ENCODE data around the gene DHRS4. TPM values are rescaled to one million over a fixed set of nuclear protein-coding genes. Genes with fewer than 3 reads are reported as not detected.
A peak's percentile ranks its signal among the peaks of the same experiment; 100 is the strongest.

Gene DHRS4
- total and polyA plus RNA-seq, 2 of the 13 experiments (the other 11 are each of a cell fraction or from before 2014, with no cell fraction given): 23.9 to 45.1 TPM

GRCh38 chr14:23910876-23911210, 42.7 kb upstream of the DHRS4 start (continued):
- no peak for TF ChIP-seq NR2F2 (IDR thresholded peaks at IDR 0.05; ENCODE audit: borderline replicate concordance, low read depth)
- TF ChIP-seq AKAP8 (CRISPR knock-in tag; IDR thresholded peaks at IDR 0.05): no peak
- TF ChIP-seq TEAD2 (CRISPR knock-in tag; IDR thresholded peaks at IDR 0.05): peak; percentile 1; the same call in 1 of the 2 replicates
- TF ChIP-seq ZMAT3 (CRISPR knock-in tag; conservative IDR thresholded peaks at IDR 0.05): no peak
- TF ChIP-seq ZNF619 (CRISPR knock-in tag; IDR thresholded peaks at IDR 0.05): 0 out of 2 replicates have a peak, but pooled peaks have one; percentile 14
- no peak for TF ChIP-seq RFX1 (IDR thresholded peaks at IDR 0.05)
- TF ChIP-seq SRY (CRISPR knock-in tag; IDR thresholded peaks at IDR 0.05): 0 out of 2 replicates have a peak, but pooled peaks have one; percentile 5

DNA sequence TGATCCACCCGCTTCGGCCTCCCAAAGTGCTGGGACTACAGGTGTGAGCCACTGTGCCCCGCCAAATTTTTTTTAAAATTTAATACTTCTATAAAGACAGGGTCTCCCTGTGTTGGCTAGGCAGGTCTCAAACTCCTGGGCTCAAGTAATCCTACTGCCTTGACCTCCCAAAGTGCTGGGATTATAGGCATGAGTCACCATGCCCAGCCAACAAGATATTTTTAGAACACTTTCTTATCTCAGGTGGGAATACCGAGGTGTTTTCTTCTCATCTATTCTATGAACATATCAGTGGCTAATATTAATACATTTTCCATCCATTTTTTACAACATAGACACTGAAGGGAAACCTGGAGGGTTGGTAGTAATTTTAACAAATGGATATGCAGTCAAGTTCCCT, 38.0 kb upstream of the DHRS4 start:
- 57% methylated on average over 4 of the region's 4 CpGs for WGBS (ENCODE audit: low lambda C conversion rate)
- Histone ChIP-seq H3K4me2 (ENCODE audit: low read depth, low read length) (no peak overlapping the region), H3K4me1 (ENCODE audit: insufficient read depth, low read length) (no peaks in the 10 kb centered on the region), H3K36me3 (replicated peaks in 1 of 2; ENCODE audit: control insufficient read depth in 1 of 2, insufficient read depth in 2 of 2, low read length in 2 of 2) (no peaks in the 10 kb centered on the region), H3K27ac (ENCODE audit: extremely low read length, insufficient read depth, low read length) (no peak overlapping the region), H3K9ac (ENCODE audit: insufficient read depth, low read depth, low read length) (no peak overlapping the region), H3K79me2 (ENCODE audit: insufficient read depth, low read length) (no peaks in the 10 kb centered on the region), H4K20me1 (ENCODE audit: insufficient read depth, low read length) (no peaks in the 10 kb centered on the region), H3K4me3 (replicated peaks in 1 of 3; ENCODE audit: insufficient read depth in 1 of 3, low read depth in 2 of 3, low read length in 3 of 3) (no peak overlapping the region), H3K27me3 (ENCODE audit: control insufficient read depth in 1 of 2, insufficient read depth in 2 of 2, low read length in 2 of 2) (peaks cover 0 to 11% of the 10 kb centered on the region in 2 experiments; a peak in 1 of 5 replicates), H2AFZ (ENCODE audit: low read length) (no peak overlapping the region), H3K9me3 (ENCODE audit: low read length) (no peaks in the 10 kb centered on the region)
- intact Hi-C loops (cut with micrococcal nuclease; ENCODE audit: unreplicated experiment): no loop called here
- no peak for ATAC-seq
- in situ Hi-C loops (cut with HindIII; ENCODE audit: extremely low pct_ligation_motif_present, low pct_unique_long_range_greater_than_20kb): no loop called here
- CTCF ChIA-PET (ENCODE audit: low intra/inter-chr PET ratio, low total read pairs): no interaction called here
- no peak for TF ChIP-seq CREB1 (IDR thresholded peaks at IDR 0.05)
- TF ChIP-seq CREB1 (CRISPR knock-in tag; IDR thresholded peaks at IDR 0.05): no peak
- POLR2A ChIA-PET: no interaction called here
- DNase-seq (ENCODE audit: low spot score): no peak
- no TSS peak for BruUV-seq (replicated peaks)
- no peak for FAIRE-seq

- WGBS (ENCODE audit: low lambda C conversion rate): 42% methylated on average over 3 of the region's 3 CpGs
- H3K27ac ChIP-seq (ENCODE audit: extremely low read length, insufficient read depth, low read length): no peak overlapping the region
- no peaks in the 10 kb centered on the region for H3K36me3 ChIP-seq (replicated peaks in 1 of 2; ENCODE audit: control insufficient read depth in 1 of 2, insufficient read depth in 2 of 2, low read length in 2 of 2)
- no peak overlapping the region for H3K9ac ChIP-seq (ENCODE audit: insufficient read depth, low read depth, low read length)
- no peak overlapping the region for H3K4me2 ChIP-seq (ENCODE audit: low read depth, low read length)
- H3K4me3 ChIP-seq (replicated peaks in 1 of 3; ENCODE audit: insufficient read depth in 1 of 3, low read depth in 2 of 3, low read length in 3 of 3): no peak overlapping the region
- H2AFZ ChIP-seq (ENCODE audit: low read length): no peak overlapping the region
- in situ Hi-C loops (cut with HindIII; ENCODE audit: extremely low pct_ligation_motif_present, low pct_unique_long_range_greater_than_20kb): no loop called here
- BruUV-seq (replicated peaks): no TSS peak
- TF ChIP-seq RORA (CRISPR knock-in tag; IDR thresholded peaks at IDR 0.05): no peak
- CTCF ChIA-PET (ENCODE audit: low intra/inter-chr PET ratio, low total read pairs): no interaction called here
- no peaks in the 10 kb centered on the region for H4K20me1 ChIP-seq (ENCODE audit: insufficient read depth, low read length)
- POLR2A ChIA-PET: no interaction called here
- ATAC-seq: no peak
- peaks cover 0 to 11% of the 10 kb centered on the region in 2 experiments; a peak in 1 of 5 replicates for H3K27me3 ChIP-seq (ENCODE audit: control insufficient read depth in 1 of 2, insufficient read depth in 2 of 2, low read length in 2 of 2)
- DNase-seq (ENCODE audit: low spot score): no peak
- no peaks in the 10 kb centered on the region for H3K4me1 ChIP-seq (ENCODE audit: insufficient read depth, low read length)
- no peaks in the 10 kb centered on the region for H3K79me2 ChIP-seq (ENCODE audit: insufficient read depth, low read length)
- no peak for FAIRE-seq
- H3K9me3 ChIP-seq (ENCODE audit: low read length): no peaks in the 10 kb centered on the region
- intact Hi-C loops (cut with micrococcal nuclease; ENCODE audit: unreplicated experiment): no loop called here
Measured at GRCh38 chr14:23916004-23916403, 37.6 kb upstream of the DHRS4 start.
